Measurements from ENCODE around the gene ADISSP.
"Not testable (repeated sequence)": the region's sequence is repeated elsewhere in the genome, so short reads cannot be mapped to it uniquely, and the experiment has no call there.

Gene ADISSP

DNA sequence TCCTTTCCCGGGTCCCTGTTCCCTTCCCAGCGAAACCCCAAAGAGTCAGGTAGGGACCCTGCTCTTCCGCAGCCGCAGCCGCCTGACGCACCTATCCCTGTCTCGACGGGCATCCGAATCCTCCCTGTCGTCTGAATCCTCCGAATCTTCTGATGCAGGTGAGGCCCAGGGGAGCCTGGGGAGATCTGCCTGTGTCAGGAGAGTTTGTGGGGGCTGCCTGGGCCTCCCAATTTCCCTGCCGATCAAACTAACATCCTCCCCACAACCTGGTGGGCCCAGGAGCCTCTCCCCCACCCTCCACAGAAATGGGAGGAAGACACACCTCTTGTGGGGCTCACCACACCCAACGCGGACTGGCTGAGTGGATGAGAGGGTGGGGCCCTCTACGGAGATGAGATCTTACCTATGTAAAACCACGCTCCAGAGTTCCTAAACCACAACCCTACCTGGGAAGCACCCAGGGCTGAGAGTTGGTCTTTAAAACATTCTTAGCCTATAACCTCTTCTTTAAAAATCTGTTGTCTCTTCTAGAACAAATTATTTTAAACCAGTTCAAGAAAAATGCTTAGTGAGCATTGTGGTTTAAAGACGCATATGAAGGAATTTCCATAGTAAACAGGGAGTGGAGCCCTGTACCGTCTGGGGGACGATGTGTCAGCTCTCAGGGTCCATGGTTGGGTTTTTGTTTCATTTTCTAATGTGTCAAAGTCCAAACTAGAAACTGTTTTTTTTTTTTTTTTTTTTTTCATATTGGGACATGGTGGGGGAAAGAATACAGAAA is 30.2 kb upstream of the ADISSP start:
- DNase-seq = peak; percentile 58 to 64

DNA sequence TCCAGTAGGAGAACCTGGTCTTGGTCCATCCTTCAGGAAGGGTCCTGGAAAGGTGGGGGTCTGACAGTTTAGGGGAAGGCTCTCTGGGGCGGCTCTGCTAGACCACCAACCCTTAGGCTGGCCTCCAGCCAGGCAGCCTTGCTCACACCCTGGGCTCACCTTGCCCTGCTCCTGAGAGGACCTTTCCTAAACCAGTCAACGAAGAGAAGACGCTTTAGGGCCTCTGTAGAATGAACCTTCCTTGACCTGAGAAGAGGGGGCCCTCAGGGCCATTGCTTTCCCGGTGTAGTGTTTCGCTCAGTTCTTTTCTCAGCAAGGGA is 29.6 kb upstream of the ADISSP start:
- DNase-seq = peak; percentile 28 to 31

DNA sequence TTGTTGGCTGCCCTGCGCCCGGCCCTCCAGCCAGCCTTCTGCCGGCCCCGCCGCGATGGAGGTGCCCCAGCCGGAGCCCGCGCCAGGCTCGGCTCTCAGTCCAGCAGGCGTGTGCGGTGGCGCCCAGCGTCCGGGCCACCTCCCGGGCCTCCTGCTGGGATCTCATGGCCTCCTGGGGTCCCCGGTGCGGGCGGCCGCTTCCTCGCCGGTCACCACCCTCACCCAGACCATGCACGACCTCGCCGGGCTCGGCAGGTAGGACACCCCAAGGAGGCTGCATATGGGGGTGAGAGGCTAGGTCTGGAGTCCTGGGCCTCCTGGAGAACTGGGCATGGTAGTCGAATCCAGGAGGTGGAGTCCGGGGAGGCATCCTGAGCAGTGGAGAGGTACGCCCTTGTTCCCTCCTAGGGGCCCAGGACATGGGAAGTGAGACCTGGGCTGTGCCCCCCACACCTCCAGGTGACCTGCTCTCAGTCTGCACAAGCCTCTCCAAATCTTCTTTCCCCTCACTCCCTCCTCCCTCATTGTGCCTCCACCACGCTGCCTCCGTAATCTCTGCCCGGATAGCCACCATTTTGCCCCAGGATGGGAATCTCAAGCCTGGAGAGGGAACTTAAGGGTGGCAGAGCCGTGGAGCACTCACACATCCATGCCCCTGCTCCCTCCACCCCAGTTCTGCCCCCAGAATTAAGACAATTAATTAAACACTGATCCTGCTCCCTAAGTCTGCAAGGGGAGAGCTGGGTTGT is 29.1 kb upstream of the ADISSP start:
- DNase-seq = peak; percentile 41 to 46

DNA sequence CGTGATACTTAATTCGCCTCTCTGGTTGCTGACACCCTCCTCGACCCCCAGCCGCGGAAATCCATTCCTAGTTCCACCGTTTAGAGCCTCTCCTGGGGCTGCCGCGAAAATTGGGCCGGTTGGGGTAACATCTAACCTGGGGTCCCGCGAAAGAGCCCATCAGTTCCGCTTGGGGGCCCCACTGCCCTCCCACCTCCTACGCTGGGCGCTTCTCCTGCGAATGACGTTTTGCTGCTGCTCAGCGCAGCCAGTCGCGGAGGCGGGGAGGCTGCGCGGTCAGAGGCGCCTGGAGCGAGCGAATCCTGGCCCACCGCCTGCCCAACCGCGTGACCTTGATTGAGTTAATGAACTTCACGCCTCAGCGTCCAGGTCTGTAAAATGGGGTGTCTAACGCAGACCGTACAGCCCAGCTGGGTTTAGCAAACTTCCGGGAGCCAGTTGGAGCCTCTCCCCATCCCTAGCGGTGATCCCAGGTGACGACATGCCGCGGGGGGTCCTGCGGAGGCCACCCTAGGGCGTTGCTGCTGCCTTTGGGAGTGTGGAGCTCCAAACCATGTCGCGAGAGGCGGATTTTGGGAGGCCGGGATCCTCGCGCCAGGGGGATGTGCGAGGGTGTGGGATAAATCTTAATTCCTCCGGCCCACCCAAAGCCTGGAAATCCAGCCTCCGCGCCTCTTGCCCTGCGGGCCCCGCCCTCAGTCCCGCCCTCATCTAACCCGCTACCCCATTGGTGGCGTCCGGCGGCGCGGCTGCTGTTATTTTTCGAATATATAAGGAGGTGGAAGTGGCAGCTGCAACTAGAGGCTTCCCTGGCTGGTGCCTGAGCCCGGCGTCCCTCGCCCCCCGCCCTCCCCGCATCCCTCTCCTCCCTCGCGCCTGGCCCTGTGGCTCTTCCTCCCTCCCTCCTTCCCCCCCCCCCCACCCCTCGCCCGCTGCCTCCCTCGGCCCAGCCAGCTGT is 28.2 kb upstream of the ADISSP start, which contains the start of gene CDC25B:
Gene CDC25B, plus strand, starts transcription at position 800 of the 958 bp plus-strand sequence. CDS start 222 bp downstream, outside the sequence.
- DNase-seq = peak; percentile 94

DNA sequence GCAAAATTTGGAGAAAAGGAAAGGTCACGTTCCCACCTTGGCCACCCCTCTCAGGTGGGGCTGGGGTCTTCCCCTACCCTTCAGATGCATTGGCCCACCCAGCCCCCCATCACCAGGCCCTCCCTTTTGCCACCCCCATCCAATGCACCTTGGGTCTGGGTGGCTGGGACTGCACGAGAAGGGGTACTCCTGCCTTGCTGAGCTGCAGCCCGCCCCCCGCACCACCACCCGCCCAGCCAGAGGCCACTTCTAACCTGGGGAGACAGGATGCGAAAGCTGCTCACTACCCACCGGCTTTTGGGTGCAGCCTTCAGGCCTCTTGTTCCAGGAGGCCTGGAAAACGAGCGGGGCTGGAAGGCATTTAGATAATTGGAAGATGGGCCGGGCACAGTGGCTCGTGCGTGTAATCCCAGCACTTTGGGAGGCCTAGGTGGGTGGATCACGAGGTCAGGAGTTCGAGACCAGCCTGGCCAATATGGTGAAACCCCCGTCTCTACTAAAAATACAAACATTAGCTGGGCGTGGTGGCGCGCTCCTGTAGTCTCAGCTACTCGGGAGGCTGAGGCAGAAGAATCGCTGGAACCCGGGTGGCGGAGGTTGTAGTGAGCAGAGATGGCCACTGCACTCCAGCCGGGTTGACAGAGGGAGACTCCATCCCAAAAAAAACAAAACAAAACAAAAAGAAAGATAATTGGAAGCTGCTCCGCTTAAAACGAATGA is 27.3 kb upstream of the ADISSP start:
- DNase-seq = no peak

DNA sequence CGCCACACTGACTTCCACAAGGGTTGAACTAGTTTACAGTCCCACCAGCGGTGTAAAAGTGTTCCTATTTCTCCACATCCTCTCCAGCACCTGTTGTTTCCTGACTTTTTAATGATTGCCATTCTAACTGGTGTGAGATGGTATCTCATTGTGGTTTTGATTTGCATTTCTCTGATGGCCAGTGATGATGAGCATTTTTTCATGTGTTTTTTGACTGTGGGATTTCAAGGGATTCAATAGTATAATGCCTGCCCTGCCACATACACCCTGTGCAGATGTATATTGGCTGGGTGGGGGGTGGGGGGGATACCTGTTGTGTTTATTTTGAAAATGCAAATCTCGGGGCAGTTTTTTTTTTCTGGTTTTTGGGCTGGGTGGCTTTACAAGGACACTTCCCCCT is 26.6 kb upstream of the ADISSP start:
- DNase-seq = not testable (repeated sequence)

DNA sequence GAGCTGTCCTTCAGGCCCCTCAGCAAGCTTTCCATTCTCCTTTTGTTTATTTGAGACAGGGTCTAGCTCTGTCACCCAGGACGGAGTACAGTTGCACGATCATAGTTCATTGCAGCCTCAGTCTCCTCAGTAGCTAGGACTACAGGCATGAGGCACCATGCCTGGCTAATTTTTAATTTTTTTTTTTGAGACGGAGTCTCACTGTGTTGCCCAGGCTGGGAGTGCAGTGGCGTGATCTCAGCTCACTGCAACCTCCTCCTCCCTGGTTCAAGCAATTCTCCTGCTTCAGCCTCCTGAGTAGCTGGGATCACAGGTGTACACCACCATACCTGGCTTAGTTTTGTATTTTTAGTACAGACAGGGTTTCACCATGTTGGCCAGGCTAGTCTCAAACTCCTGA is 21.6 kb upstream of the ADISSP start:
- not testable (repeated sequence) for DNase-seq

DNA sequence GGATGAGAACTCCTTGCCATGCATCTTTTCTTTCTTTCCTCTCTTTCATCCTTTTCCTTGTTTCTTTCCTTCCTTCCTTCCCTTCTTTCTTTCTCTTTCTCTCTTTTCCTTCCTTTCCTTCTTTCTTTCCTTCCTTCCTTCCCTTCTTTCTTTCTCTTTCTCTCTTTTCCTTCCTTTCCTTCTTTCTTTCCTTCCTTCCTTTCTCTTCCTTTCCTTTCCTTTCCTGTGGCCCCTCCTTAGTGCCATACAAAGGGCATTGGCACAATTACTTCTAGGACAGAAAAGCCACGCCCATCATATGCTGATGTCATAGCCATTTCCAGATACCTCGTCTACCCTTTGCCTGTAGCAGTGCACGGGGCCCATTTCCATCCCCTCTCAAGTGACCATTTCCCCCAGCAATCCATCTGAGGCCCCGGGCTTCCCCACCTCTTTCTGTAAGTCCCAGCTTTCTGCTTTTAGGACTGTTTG is 21.2 kb upstream of the ADISSP start:
- DNase-seq = no peak

DNA sequence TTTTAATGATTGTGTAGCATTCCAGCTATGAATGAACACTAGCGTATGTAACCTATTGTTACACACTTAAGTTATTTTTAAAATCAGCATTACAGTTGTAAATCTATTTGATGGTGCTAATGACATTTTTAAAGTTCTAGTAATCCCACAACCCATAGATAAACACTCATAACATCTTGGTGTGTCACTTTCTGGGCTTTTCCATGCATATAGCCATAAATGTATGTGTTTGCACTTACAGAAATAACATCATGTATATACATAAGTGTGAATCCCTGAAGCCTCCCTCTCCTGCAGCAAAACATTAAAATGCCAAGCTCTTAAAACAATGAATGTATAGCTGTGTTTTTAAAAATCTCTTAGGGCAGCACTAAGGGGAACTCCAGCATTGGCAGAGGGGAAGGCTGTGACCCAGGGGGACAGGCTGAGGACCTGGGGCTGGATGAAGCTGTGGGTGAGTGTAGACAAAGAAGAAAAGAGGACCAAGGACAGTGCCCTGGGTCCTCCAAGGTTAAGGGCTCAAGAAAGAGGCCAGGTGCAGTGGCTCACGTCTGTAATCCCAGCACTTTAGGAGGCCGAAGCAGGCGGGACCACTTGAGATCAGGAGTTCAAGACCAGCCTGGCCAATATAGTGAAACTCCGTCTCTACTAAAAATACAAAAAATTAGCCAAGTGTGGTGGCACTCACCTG is 19.9 kb upstream of the ADISSP start:
- no peak for DNase-seq

DNA sequence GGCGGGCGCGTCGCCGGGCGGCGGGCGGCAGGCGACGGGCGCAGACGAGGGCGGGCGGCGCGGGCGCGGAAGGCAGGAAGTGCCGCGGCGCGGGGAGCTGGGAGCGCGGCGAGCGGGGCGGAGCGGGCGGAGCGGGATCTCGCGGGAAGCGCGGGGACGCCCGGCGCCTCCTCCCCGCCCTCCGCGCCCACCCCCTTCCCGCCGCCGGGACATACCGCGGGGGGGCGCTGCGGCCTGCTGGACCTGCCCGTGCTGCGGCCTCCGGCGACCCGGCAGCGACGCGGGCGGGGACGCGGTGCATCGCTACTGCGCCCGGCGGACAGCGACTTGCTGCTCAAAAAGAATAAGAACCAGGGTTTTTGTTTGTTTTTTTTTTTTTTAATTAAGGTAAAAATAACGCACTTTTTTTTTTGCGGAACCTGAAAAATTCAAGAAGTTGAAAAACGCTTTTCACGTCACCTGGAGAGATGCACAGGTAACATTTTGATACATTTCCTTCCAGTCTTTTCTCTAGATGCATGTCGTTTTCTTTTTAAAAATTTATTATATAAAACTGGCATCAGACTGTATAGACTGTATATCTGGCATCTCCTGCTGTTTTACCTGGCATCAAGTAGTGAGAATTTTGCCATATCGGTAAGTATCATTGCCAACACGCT is 19.2 kb upstream of the ADISSP start, which contains the start of gene CENPB:
Gene CENPB, minus strand, starts transcription at position 76 of the 659 bp plus-strand sequence. CDS start 257 bp downstream, outside the sequence.
- DNase-seq = peak; percentile 92 to 95

DNA sequence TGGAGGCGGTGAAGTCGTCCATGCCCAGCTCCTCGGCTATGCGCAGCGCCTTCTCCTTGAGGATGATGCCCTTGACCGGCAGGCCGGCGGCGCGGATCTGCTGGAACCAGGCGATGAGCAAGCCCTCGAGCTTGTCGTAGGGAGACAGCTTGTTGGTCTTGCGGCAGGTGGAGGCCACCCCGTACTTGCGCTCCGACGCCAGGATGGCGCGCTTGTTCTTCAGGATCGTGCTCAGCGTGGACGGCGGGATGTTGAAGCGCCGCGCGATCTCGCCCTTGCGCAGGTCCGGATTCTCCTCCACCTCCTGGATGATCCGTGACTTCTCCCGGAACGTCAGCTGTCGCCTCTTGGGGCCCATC is 18.6 kb upstream of the ADISSP start:
- peak; percentile 57 to 66 for DNase-seq

DNA sequence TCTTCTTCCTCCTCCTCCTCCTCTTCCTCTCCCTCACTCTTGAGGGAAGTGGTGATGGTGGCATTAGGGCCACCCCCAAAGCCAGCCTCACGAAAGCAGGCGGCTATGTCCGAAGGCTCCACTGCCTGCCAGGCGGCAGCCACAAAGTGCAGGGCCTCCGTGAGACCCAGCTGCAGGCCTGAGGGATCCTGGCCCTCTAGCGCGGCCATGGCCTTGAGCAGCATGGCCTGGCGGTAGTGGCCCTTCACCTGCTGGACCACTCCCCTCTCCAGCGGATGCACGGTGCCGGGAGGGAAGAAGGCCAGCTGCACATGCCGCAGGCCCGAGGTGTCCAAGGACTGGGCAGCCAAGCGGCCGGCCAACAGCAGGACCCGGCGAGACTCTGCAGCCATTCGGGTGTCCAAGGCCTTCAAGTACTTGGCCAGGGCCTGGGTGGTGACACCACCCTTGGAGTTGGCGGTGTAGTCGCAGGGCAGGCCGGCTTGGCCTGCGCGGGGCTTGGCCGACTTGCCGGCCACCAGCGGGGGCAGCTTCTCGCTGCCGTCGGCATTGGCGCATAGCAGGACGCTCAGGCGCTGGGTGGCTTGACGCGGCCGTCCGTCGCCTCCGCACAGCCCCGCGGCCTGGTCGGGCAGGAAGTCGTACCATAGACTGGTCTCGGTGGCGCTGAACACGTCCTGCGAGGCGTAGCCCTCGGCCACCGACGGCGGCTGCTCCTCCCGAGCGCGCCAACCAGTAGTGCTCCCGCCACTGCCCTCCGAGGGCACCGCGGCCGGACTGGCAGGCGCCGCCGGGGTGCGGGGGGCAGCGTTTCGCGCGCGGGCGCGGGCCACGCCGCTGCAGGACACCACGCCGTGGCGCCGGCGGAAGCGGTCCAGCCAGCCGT is 17.9 kb upstream of the ADISSP start:
- DNase-seq = no peak

DNA sequence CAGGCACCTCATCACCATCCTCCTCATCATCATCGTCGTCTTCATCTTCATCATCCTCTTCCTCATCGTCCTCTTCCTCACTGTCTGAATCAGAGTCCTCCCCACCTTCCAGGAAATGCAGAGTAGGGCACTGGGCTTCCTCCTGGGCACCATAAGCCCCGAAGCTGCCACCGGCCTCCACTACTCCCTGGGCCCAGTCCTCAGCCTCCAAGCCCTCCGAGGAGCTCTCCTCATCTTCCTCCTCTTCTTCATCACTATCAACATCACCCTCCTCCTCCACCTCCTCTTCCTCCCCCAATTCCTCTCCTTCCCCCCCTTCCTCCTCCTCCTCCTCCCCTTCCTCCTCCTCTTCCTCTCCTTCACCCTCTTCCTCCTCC is 17.3 kb upstream of the ADISSP start:
- DNase-seq = no peak

DNA sequence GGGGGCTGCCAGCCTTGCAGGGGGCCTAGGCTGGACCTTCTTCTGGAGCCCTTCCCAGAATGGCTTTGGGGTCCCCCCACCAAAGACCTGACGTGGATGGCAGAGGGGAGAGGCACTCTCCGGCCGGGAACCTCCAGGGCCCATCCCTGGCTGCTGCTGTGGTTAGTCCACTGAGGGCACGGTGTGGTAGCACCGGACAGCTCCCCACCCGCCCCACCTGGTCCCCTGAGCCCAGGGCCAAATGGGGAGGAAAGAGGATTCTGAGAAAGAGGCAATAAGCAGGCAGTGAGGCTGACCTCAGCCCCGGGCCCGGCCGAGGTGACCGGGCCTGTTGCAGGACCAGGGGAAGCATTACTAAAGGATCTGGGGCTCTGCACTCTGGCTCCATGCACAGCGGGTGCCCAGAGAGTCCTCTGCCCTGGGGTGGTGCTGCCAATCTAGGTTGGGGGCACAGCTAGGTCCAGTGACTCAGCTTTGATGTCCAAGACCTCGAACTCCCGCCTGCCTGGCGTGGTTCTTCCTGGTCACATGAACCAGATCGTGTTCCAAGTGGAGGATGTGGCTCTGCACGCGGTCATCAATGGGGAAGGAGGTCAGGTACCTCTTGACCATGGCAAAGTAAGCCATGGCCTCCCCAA is 16.8 kb upstream of the ADISSP start:
- DNase-seq = no peak

DNA sequence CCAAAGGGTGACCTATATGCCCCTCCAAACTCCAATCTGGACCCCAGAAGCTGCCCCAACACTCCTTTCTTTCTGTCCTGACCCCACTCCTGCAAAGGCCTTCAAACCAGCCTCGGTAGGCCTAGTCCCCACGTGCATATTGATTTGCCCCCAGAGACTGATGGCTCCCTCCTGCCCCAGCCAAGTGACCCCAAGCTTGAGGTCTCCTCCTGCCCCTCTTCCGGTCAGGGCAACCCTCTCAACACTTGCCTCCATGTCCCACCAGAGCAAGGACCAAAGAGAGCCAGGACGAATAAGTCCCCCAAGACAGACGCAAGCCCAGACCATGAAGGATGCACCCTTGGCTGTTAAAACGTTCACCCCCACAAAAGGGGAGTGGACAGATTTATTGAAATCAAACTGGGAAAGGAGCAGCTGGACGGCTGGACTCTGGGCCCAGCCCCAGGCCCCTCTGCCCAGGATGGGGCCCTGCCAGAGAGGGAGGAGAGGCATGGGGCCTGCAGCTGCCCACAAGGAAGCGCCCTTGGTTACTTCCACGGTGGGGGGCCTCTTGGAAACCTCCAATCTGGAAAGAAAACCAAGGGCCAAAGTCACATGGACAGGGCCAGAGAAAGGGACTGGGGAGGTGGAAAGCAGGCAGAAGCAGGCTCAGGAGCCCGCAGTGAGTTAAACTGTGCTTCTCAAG is 16.1 kb upstream of the ADISSP start:
- DNase-seq = no peak

DNA sequence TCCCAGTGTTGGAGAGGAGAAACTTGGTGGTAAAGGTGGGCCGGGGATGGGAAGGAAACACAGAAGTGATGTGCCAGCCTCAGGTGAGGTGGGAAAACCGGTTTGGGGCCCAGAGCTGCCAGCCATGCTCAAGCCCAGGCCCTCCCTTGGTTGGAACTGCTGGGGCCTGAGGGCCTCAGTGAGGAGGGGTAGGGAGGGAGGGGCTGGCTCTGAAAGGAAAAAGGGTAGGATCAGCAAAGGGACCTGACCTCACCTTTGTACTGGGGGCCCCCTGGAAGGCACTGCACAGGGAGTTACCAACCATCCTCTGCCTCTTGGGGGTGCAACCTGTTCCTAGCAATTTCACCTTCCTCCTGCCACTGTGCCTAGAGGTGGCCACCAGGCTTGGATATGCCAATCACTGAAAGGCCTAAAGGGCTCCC is 15.5 kb upstream of the ADISSP start:
- DNase-seq = no peak

DNA sequence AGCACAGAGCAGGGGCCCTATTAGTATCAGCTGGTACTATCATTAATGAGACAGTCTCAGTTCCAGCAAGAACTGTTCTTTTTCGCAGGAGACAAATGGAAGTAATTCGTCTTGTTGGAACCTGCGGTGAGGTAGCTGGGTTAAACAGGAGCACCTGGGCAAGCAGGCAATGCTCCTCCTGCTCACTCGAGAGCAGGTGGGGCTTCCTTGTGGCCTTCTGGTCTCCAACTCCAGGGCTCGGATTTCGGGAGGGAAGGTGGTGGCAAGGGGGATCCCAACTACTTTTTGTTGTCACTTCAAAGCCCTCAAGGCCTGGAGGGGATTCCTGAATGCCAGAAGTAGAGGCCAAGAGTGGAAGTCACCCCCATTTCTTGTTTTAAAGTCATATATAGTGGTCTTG is 15.0 kb upstream of the ADISSP start:
- no peak for DNase-seq

DNA sequence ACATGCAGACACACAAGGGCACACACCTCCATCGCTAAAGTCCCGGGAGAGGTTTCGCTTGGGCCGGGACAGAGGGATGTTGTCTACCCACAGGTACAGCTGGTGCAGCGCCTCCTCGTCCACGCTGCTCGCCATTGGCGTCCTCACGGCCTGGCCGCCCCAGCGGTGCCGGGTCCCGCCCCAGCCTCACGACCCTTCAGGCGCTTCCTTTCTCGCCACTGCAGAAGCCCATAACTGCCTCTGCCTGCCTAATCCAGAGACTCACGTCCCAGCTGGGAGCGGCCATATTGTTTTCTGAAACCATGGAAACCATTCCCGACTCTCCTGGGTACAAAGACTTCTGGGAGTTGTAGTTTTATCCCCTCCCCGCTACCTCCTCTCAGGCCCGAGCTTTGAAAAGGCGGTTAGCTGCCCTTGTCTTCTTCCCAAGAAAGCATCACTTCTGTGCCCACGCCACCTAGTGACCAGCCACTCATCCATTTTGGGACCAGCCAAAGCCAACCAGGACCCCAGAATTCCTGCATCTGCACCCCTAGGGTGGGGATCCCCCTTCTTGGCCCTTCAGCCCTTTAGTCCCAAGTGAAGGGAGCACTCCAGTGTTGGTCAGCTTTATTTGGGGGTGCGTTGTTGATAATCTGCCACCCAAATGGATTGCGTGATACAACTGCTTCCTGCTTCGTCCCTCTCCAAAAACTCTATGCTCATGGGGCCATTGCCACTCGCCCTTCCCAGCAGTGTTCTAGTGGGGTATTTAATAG is 13.8 kb upstream of the ADISSP start, which contains the start of gene SPEF1:
Gene SPEF1, minus strand, starts transcription at position 296 of the 758 bp plus-strand sequence. Its CDS starts 161 bp downstream, at position 135.
- peak; percentile 60 to 62 for DNase-seq

Measured in activated T-cell treated with anti-CD3 and anti-CD28 coated beads, Interleukin-2, amount 50 U/mL, for 48 hours (primary cell).